ENCODE data around the gene DNM1. TPM values are rescaled to one million over a fixed set of nuclear protein-coding genes. Genes with fewer than 3 reads are reported as not detected.

The DNM1 gene
- total RNA-seq, 6 donors from 2014 or later: 1.4 to 17.8 (median 7.9) TPM

DNA sequence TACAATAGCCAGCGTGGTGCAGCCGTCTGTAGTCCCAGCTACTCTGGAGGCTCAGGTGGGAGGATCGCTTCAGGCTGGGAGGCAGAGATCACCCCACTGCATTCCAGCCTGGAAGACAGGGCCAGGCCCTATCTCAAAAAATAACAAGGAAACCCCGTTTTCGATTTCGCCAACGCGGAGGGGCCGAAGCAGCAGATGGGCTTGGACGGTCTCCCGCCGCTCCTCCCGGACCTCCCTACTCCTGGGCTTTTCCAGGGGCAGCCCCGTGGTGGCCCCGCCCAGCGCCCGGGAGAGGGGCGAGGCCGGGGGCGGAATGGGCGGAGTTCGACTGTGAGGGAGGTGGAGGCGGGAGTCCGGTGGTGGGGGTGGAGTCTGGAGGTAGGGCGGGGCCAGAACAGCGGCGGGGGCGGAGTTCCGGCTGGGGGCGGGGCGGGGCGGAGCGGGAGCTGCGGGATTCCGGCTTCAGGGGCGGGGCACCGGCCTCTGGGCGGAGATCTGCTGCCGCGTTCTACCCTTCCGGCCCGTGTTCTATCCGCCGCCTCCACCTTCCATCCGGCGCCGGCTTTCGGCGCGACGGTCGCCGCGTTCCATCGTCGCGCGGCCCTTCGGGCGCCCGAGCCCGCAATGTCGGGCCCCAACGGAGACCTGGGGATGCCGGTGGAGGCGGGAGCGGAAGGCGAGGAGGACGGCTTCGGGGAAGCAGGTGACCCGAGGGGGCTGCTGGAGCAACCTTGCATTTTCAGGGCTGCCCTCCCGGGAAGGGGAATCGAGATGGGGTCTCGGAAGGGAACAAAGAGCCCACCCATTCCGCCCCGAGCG is 43.2 kb upstream of the DNM1 start, which contains the start of gene BBLN:
Gene BBLN (plus strand): TSS at position 482 of the 819 bp plus-strand sequence. CDS start 143 bp downstream, at position 625.
- peaks cover 10 to 27% (median 15%) of the 10 kb centered on the region in 4 donors for H3K4me1 ChIP-seq
- ATAC-seq (ENCODE audit: low FRiP score in 2 of 2) (peak; percentile 97 to 98), DNase-seq (peak; percentile 97 to 98)
- H3K36me3 ChIP-seq: peaks cover 0 to 27% (median 14%) of the 10 kb centered on the region in 4 donors
- no peaks in the 10 kb centered on the region for H3K9me3 ChIP-seq
- WGBS, 2 donors: 0% methylated on average over 10 to 40 of the region's 77 CpGs
- peak within 1 kb of the TSS; percentile 65 to 95 (median 82) for H3K4me3 ChIP-seq
- peak within 1 kb of the TSS; percentile 67 to 86 (median 82) for H3K27ac ChIP-seq
- no peaks in the 10 kb centered on the region for H3K27me3 ChIP-seq
- TF ChIP-seq, protein P1, sequence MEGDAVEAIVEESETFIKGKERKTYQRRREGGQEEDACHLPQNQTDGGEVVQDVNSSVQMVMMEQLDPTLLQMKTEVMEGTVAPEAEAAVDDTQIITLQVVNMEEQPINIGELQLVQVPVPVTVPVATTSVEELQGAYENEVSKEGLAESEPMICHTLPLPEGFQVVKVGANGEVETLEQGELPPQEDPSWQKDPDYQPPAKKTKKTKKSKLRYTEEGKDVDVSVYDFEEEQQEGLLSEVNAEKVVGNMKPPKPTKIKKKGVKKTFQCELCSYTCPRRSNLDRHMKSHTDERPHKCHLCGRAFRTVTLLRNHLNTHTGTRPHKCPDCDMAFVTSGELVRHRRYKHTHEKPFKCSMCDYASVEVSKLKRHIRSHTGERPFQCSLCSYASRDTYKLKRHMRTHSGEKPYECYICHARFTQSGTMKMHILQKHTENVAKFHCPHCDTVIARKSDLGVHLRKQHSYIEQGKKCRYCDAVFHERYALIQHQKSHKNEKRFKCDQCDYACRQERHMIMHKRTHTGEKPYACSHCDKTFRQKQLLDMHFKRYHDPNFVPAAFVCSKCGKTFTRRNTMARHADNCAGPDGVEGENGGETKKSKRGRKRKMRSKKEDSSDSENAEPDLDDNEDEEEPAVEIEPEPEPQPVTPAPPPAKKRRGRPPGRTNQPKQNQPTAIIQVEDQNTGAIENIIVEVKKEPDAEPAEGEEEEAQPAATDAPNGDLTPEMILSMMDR (IDR thresholded peaks at IDR 0.05): no peak
- peak; percentile 37 to 58 for TF ChIP-seq POLR2AphosphoS5 (IDR thresholded peaks at IDR 0.05)
- peak in 3 of 4 donors; percentile 45 to 79 (median 53) for TF ChIP-seq POLR2A (IDR thresholded peaks at IDR 0.05)

DNA sequence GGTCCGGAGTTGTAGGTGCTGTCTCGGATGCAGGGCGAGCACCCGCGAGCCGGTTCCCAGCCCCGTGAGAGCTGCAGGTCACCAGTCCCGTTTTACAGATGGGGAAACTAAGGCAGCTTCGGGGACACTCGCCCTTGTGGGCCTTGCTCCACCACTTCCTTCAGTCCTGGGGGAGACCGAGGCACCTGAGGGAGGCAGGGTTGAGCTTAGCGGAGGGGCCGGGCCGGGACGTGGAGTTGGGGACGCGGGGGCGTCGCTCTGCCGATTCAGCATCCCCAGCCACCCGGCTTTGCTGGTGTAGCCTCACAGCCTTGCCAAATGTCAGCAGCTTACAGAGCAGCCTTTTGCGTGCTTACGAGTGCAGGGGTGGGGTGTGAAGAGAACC is 42.6 kb upstream of the DNM1 start:
- Histone ChIP-seq H3K36me3 (peaks cover 0 to 33% (median 17%) of the 10 kb centered on the region in 4 donors), H3K4me1 (peaks cover 10 to 27% (median 15%) of the 10 kb centered on the region in 4 donors), H3K27me3 (no peaks in the 10 kb centered on the region), H3K27ac (peak overlapping the region; percentile 67 to 86 (median 82)), H3K9me3 (no peaks in the 10 kb centered on the region), H3K4me3 (peak overlapping the region; percentile 65 to 95 (median 82))
- ATAC-seq (ENCODE audit: low FRiP score in 2 of 2): peak in 1 of 2 donors; percentile 41
- TF ChIP-seq, protein P1 (IDR thresholded peaks at IDR 0.05): no peak
- TF ChIP-seq POLR2A (IDR thresholded peaks at IDR 0.05): peak in 1 of 4 donors; percentile 16
- DNase-seq: no peak
- 1% methylated on average over 11 to 23 of the region's 23 CpGs for WGBS, 2 donors

DNA sequence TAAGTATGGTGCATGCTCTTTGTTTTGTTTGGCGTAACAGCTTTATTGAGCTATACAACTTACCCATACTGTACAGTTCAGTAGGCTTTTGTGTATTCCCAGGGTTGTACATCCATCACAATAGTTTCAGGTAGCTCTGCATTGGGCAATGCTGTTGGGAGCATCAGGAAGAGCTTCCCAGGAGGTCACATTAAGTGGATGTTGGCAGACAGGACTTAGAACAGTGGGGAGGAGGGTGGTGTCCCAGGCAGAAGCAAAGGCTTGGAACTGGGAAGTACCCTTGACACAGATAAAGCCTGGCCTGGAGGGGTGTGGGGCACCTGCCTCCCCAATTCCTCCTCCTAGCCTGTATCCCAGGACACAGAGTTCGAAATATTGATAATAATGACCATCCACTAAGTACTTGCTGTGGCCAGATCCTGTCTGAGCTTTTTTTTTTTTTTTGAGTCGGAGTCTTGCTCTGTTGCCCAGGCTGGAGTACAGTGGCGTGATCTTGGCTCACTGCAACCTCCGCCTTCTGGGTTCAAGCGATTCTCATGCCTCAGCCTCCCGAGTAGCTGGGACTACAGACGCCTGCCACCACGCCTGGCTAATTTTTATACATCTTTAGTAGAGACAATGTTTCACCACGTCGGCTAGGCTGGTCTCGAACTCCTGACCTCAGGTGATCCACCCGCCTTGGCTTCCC is 41.8 kb upstream of the DNM1 start:
- ATAC-seq (ENCODE audit: low FRiP score in 2 of 2) (no peak), DNase-seq (no peak)
- 93 to 97% methylated on average over 13 of the region's 13 CpGs for WGBS, 2 donors
- Histone ChIP-seq H3K4me3 (peak overlapping the region in 1 of 4 donors; percentile 78), H3K27me3 (no peaks in the 10 kb centered on the region), H3K27ac (no peak overlapping the region), H3K36me3 (peaks cover 0 to 41% (median 24%) of the 10 kb centered on the region in 4 donors), H3K9me3 (no peaks in the 10 kb centered on the region), H3K4me1 (peaks cover 10 to 27% (median 15%) of the 10 kb centered on the region in 4 donors)
- TF ChIP-seq, protein P1 (IDR thresholded peaks at IDR 0.05): no peak
- TF ChIP-seq EP300 (IDR thresholded peaks at IDR 0.05) (no peak), POLR2A (IDR thresholded peaks at IDR 0.05) (no peak), POLR2AphosphoS5 (IDR thresholded peaks at IDR 0.05) (no peak)

DNA sequence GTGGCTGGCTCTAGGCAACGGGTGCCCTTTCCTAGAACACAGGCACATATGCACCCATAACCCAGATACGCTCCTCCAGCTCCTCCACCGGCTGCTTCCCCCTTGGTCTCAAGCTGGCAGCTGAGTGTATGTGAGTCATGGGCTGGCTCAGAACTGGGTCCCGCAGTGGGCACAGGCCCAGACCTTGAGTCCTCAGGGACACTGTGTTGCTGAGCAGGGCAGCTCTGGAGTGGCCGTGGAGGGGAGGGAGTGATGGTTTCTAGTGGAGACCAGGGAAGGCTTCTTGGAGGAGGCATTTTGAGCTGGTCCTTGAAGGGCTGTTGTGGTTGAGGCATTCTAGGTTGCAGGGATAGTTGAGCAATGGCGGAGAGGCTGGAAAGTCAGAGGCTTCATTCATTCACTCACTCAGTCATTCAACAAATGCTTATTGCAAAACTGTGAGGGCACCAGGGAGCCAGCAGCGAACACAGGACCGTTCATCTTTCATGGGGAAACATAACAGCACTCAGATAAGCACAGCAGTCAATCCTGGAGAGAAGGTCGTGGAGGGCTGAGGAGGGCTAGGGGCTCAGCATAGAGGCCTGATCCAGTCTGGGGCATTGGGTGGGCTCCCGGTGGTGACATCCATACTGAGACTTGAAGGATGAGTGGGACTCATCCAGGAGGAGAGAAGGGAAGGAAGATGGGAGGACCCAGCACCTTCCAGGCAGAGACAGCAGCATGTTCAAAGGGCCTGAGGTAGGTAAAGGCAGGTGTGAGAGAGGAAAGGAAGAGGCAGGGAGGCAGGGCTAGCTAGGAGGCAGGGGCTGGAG is 40.8 kb upstream of the DNM1 start:
- peaks cover 0 to 51% (median 34%) of the 10 kb centered on the region in 4 donors for H3K36me3 ChIP-seq
- TF ChIP-seq POLR2A (IDR thresholded peaks at IDR 0.05) (no peak), EP300 (IDR thresholded peaks at IDR 0.05) (no peak), POLR2AphosphoS5 (IDR thresholded peaks at IDR 0.05) (no peak)
- TF ChIP-seq, protein P1 (IDR thresholded peaks at IDR 0.05): no peak
- DNase-seq (no peak), ATAC-seq (ENCODE audit: low FRiP score in 2 of 2) (no peak)
- H3K4me3 ChIP-seq: no peak overlapping the region
- 86 to 89% methylated on average over 10 of the region's 10 CpGs for WGBS, 2 donors
- no peak overlapping the region for H3K27ac ChIP-seq
- peaks cover 10 to 27% (median 15%) of the 10 kb centered on the region in 4 donors for H3K4me1 ChIP-seq
- H3K9me3 ChIP-seq: no peaks in the 10 kb centered on the region
- no peaks in the 10 kb centered on the region for H3K27me3 ChIP-seq
